ENCODE data around the gene VMO1.
A peak's percentile ranks its signal among the peaks of the same experiment; 100 is the strongest.

The VMO1 gene

GRCh38 chr17:4751932-4752331 lies 34.2 kb downstream of the VMO1 start:
- no peak for DNase-seq

- no peak for DNase-seq
Observed at GRCh38 chr17:4750606-4751005, 35.6 kb downstream of the VMO1 start.

- DNase-seq = no peak
Observed at GRCh38 chr17:4748686-4749085, 37.5 kb downstream of the VMO1 start.

- DNase-seq = peak; percentile 61
Observed at GRCh38 chr17:4747847-4748246, 38.3 kb downstream of the VMO1 start.

- no peak for DNase-seq
Observed at GRCh38 chr17:4744999-4745969, 40.9 kb downstream of the VMO1 start.

DNA sequence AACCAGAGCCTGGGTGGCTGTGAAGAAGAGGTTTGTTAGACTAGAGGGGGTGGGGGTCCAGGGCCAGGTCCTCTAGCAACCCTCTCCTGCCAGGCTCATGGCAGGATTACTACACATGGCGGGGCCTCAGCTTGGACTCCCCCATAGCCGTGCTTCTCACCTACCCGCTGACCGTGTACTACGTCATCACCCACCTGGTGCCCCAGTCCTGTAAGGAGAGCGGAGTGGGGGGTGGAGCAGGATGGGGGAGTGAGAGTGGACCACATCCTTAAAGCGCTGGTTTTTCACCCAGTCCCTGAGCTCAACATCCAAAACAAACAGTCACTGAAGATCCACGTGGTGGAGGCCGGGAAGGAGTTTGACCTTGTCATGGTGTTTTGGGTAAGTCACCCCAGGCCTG lies 42.3 kb downstream of the VMO1 start:
- no peak for DNase-seq

- no peak for DNase-seq
Observed at GRCh38 chr17:4743216-4743615, 42.9 kb downstream of the VMO1 start.

GRCh38 chr17:4742629-4743028 lies 43.5 kb downstream of the VMO1 start:
- DNase-seq = no peak

DNA sequence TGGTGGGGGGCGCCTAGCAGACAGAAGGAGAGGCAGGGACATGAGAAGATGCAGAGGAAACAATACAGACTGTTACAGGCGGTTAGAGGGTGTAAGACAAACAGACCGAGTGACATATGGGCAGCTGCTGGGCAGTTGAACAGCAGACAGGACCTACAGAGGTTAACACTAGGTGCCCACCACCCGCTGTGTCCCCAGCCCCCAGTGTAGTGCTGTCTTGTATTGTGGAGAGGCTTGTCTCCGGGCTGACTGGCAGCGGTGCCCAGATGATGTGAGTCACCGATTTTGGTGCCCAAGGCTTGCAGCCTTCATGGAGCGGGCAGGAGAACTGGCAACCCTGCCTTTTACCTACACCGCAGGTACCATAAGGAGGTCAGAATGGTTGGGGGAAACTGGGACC lies 44.0 kb downstream of the VMO1 start:
- no peak for DNase-seq

DNA sequence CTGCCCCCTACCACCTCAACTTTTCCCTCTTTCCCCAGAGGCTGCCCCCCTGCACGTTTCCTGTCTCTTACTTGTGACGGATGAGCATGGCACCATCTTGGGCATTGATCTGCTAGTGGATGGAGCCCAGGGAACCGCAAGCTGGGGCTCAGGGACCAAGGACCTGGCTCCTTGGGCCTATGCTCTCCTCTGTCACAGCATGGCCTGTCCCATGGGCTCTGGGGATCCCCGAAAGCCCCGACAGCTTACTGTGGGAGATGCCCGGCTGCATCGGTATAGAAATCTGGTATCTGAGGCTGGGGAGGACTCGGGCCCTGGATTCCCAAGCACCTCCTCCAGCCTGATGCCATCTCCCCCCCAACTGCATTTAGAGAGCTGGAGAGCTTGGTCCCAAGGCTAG lies 44.6 kb downstream of the VMO1 start:
- DNase-seq = no peak

DNA sequence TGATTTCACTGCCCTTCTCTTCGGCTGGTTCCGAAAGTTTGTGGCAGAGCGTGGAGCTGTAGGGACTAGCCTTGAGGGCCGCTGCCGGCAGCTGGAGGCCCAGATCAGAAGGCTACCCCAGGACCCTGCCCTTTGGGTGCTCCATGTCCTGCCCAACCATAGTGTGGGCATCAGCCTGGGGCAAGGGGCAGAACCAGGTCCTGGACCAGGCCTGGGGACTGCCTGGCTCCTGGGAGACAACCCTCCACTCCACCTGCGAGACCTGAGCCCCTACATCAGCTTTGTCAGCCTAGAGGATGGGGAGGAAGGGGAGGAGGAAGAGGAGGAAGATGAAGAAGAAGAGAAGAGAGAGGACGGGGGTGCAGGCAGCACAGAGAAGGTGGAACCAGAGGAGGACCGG lies 45.6 kb downstream of the VMO1 start:
- no peak for DNase-seq

DNA sequence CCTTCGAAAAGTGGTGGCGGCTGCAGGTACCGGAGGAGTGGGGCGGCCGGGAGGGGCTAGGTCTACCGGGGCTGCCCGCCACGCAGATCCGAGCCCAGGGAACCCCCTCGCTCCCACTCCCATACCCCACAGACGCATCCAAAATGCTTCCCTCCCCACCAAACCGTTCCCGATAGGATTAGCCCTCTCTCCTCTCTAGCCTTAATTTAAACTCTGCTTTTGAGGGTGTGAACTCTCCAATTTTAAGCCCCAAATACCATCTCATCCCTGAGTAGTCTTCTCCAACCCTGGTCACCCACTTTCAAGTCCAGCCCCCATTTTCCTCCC lies 46.2 kb downstream of the VMO1 start:
- DNase-seq = no peak

GRCh38 chr17:4739122-4740024 lies 46.8 kb downstream of the VMO1 start, which contains the start of the genes CXCL16 and ZMYND15:
CXCL16 (minus strand) TSS chr17:4739928; CDS start chr17:4739339, 589 bp downstream.
ZMYND15 (plus strand) TSS chr17:4739833; CDS start chr17:4740549, 716 bp downstream.
- DNase-seq = peak; percentile 32

- no peak for DNase-seq
Observed at GRCh38 chr17:4738136-4739121, 47.7 kb downstream of the VMO1 start.

- DNase-seq = peak; percentile 34
Observed at GRCh38 chr17:4735876-4736651, 50.1 kb downstream of the VMO1 start.
